Measurements from ENCODE around the gene CYREN.
A peak's percentile ranks its signal among the peaks of the same experiment; 100 is the strongest.
"Not testable (repeated sequence)": the region's sequence is repeated elsewhere in the genome, so short reads cannot be mapped to it uniquely, and the experiment has no call there.

CYREN gene

DNA sequence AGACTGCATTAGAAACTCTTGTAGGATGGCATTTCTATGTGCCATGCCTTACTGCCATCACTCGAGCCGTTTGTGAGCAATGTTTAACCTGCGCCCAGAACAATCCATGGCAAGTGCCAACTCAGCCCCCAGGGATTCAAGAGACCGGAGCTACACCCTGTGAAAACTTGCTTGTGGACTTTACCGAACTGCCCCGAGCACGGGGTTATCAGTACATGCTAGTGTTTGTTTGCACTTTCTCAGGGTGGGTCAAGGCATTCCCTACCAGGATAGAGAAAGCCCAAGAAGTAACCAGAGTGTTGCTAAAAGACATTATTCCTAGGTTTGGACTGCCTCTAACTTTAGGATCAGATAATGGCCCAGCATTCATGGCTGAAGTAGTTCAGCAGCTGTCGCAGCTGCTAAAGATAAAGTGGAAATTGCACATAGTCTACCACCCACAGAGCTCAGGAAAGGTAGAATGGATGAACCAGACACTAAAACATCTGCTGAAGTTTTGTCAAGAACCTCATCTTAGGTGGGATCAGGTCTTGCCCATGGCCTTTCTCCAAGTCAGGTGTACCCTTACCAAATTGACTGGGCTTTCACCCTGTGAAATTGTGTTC is 8.9 kb upstream of the CYREN start:
- no peak for DNase-seq (ENCODE audit: low read depth, low spot score)

DNA sequence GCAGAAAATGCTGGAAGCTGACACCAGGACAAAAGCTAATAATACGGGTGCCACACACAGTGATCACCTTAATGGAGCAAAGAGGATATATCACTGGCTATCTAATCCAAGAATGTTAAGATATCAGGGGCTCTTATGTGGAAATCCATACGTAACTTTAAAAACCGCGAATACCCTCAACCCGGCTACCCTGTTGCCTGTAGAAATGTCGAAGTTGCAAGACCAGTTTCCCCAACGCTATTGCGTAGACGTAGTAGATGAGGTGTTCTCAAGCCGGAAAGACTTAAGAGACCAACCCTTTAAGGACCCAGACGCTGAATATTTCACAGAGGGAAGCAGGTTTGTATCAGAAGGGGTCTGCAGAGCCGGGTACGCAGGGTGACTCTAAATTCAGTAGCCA is 7.9 kb upstream of the CYREN start:
- DNase-seq (ENCODE audit: low read depth, low spot score): no peak

DNA sequence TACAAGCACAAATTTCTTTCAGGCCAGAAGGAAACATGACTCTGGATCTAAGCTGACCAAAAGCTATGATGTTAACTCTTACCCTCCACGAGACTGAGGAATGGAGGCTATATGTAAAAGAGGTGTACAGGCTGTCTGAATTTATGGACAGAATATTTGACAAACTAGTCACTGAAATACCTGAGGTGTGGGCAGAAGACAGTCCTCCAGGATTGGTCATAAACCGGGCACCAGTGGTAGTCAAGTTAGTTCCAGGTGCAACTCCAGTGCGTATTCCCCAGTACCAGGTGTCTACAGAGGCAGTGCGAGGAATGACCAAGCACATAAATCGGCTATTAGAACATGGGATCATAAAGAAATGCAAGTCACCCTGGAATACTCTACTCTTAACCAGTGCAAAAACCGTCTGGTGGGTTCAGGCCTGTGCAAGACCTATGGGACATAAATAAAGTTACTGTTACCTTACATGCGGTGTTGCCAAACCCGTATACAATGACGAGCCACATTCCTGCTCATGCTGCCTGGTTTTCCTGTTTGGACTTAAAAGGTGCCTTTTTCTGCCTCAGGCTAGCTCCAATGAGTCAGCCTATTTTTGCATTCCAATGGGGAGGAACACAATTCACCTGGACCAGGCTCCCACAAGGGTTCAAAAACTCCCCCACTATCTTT is 6.7 kb upstream of the CYREN start:
- DNase-seq (ENCODE audit: low read depth, low spot score): peak; percentile 46

DNA sequence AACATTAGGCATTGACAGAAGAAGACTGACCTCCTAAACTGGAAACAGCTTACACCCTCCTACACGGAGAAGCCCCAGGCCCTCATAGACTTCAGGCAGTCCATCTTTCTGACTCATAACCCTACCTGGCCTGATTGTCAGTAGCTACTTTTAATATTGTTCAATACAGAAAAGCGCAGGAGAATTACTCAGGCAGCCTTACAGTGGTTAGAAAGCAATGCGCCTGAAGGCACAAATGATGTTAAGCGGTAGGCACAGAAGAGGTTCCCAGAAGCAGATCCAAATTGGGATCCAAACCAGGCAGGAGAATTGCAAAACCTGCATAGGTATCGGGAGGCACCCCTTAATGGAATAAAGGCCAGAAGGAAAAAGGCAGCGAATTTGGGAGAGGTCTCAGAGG is 5.4 kb upstream of the CYREN start:
- no peak for DNase-seq (ENCODE audit: low read depth, low spot score)

DNA sequence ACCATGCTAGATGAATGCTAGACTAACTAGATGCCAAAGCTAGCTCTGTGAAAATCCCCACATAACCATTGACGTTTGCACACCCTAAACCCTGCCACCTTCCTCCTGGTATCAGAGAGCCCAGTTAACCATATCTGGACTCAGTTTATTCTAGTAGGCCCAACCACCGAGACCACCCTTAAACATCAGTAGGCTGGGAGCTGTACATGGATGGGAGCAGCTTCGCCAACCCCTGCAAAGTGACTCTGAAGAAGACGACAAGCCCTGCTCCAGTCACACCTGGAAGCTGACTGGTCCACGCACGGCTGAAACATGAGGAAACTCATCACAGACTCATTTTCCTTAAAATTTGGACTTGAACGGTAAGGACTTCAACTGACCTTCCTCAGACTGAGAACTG is 4.4 kb upstream of the CYREN start:
- no peak for DNase-seq (ENCODE audit: low read depth, low spot score)

DNA sequence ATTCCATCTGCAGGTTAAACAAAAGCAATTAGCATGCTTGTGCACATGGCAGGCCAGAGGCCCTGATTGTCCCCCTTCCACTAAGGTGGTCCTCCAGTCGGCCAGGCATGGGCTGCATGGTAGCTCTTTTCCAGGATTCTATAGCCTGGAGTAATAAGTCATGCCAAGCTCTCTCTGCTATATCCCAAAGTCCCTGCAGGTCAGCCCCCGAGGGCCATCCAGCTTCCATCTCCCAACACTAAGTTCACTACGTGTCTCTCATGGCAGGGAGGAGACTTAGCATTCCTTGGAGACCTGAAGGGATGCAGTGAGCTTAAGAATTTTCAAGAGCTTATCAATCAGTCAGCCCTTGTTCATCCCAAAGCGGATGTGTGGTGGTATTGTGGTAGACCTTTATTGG is 3.4 kb upstream of the CYREN start:
- DNase-seq (ENCODE audit: low read depth, low spot score): not testable (repeated sequence)

DNA sequence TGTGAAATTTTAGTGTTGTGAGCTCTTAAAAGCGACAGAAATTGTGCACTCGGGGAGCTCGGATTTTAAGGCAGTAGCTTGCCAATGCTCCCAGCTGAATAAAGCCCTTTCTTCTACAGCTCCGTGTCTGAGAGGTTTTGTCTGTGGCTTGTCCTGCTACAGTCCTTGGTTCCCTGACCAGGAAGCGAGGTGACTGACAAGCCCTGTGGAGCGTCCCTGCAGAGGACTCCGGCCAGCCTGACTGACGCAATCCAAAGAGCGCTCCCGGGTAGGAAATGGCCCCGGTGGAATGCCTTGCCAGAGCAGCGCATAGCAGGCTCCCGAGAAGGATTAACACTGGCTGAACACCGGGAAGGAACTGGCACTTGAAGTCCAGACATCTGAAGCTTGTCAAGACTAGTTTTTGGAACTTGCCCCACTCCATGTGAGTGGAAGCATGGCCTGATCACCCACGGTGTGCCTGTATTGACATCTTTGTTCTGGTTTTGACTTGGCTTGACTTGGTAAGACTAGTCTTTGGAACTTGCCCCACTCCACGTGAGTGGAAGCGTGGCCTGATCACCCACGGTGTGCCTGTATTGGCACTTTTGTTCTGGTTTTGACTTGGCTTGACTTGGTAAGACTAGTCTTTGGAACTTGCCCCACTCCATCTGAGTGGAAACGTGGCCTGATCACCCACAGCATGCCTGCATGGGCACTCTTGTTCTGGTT is 1.2 kb upstream of the CYREN start:
- DNase-seq (ENCODE audit: low read depth, low spot score): peak; percentile 24

DNA sequence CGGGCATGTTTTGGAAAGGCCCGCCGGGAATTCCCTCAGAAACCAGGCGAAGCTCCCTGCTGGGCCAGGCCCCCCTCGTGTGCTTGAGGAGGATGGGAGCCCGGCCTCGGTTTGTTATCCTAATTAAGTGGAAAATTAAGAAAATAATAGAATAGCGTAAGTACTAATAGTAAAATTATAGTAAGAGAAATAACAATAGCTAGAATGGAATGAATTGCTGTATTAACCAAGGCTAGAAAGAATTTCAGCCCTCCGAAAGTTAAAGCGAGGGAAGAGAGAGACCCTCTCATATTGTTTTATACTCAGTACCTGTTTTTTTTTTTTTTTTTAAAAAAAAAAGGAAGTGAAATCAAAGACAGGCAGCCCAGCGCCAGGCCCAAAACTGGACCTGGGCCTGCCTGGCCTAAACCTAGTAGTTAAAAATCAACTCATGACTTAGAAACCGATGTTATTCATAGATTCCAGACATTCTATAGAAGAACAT is 533 bp upstream of the CYREN start:
- not testable (repeated sequence) for DNase-seq (ENCODE audit: low read depth, low spot score)

DNA sequence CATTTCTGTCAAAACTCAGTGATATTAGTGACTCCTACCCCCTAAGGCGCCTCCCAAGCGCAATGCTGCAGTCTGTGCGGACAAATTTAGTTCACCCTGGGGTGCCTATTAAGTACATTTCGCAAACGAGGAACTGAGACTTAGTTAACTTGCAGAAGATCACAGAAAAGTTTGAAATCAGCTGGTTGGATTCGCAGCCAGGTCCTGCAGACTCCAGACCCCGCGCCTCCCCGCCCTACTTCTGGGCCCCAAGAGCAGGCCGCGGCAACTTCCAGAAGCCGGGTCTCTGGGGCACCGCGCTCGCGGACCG is 588 bp downstream of the CYREN start:
- no peak for DNase-seq (ENCODE audit: low read depth, low spot score)

DNA sequence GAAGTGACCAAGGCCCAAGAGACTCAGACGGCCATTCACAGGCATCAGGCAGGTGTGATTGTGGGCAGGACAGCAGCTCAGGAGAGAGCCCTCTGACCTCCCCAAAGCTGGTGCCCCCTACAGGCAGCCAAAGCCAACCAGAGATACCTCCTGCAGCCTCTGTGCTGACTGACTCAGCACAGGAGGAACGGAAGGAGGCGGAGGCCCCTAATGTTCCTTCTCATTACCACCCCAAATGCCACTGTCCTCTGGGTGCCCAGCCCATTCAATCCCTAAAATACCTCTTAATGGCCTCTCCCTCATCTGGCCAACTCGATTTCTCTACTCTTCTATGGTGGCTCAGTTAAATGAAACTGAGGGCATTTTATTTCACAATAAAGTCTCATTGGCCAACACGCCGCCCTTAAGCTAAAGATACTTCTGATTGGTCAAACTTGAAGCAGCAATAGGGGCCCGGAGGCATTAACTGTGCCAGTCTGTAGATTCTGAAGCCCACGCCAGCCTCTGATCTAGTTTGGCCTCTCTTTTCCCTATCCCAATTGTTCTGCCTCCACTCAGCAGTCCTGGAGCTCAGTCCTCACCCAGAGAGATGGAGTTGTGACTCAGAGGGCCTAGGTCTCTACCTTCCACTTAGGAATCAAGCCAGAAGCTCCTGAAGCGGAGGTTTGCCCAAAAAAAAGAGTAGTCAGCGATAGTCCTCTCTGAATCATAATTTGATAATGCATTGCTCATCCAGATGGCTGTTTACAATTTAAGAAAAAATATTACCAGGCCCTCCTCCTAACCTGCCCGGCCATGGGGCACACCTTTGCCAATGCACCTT is 1.2 kb downstream of the CYREN start:
- peak; percentile 23 for DNase-seq (ENCODE audit: low read depth, low spot score)

DNA sequence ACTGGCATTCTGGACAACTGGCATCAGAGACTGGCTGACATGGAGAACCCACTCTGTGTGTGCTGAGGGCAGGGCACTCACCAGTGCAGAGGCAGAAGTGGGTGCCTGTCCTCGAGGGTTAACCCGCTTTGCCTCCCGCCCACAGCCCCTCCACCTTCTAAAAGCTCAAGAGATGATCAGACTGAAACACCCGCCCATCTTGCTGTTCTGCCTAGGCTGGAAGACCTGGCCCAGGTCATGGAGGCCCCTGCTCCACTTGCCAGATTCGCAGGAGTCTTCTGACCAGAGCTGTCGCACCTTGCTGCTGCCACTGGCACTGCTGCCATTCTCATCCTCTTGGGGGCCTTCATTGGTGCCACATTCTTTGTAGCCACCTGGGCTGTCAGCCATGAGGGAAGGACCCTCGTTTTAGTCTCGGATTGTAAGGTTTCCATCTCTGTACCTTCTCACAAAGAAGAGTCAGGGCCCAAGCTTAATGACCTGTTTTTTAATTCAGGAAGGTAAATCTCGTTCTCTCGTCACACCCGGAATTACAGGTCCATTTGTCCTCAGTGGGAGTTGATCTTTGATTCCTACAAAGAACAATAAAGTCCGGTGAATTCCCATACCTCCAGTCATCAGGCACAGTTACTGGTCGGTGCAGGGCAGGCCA is 1.9 kb downstream of the CYREN start:
- DNase-seq (ENCODE audit: low read depth, low spot score): no peak

DNA sequence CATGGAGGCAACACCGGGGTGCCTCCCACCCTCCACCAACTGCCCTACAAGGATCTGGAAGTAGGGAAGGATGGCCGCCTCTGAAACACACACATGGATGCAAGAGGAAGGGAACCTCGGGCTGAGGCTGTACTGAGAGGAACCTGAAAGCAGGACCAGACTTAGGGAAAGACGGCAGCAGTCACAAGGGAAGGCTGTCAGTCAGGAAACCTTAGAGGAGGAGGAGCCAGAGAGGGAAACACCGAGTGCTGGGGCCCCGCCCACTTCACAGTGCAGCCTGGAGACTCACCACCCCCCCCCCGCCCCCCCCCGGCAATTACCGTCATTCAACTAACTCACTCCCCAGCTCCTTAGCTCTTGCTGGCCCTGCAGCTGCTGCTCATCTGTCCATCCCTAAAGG is 2.5 kb downstream of the CYREN start:
- no peak for DNase-seq (ENCODE audit: low read depth, low spot score)

DNA sequence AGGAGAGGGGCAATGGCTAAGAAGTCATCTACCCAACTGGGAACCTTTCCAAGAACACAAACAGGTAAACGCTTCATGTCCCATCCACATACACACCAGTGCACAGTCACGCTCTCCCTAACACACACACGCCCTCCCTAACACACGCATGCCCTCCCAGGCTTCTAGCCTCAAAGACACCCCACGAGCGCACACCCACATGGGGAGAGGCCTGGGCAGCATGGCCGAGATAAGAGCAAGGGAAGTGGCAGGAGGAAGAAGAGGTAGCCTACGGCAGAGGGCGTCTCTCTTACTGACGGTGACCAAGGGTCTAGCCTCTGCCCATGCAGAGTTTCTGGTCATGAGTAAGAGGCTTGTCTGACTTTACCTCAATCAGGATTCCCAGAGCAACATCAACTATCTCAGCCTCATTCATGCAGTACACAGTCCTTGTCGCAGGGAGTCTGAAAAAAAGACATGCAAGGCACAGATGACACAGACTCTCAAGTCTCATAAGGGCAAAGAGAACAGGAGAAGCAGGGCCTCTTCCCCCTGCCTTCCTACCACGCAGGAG is 3.1 kb downstream of the CYREN start:
- DNase-seq (ENCODE audit: low read depth, low spot score): no peak

DNA sequence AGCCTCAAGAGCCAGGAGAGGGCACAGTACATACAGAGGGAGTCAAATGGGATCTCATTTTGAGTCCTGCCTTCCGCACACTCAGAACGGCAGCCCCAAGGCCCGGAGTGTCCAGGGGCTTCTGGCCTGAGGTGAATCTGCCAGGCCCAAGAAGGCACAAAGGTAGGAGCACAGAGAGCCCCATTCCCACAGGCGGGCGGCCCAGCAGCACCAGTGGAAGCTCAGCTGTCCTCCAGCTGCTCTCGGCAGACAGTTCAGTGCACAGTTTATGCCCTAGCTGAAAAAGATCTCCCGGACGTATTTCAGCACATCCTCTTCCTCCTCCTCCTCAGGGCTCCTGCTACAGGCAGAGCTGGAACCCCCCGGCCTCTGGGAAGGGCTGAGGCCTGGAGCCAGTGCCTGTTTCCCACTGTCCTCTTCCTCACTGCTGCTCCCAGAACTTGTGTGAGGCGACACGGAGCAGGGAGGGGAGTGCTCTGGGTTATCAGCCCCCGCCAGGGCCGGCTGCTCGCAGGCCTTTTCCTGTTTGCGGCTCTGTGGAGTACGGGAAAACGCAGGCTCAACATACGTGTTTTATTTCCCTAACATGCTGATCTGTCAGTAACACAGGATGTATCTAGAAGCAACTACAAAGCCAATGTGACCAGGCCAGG is 4.0 kb downstream of the CYREN start:
- no peak for DNase-seq (ENCODE audit: low read depth, low spot score)

DNA sequence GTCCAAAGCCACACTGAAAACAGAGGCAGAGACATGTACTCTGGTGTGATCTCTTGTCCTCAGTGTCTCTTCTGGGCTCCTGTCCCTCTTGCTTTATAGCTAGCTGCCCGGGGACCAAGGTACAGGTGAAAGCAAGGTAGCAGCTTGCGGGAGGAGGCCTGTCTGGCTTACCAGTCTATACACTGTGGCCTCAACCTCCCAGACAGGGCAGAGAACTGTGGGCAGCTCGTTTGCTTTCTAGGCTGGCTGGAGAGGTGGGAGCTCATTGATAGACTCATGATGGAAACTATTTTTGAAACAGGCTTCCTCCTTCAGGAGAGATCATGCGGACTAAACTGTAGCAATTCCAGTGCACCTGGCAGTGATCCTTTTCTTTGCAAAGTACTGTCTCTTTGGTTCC is 4.6 kb downstream of the CYREN start:
- DNase-seq (ENCODE audit: low read depth, low spot score): no peak

DNA sequence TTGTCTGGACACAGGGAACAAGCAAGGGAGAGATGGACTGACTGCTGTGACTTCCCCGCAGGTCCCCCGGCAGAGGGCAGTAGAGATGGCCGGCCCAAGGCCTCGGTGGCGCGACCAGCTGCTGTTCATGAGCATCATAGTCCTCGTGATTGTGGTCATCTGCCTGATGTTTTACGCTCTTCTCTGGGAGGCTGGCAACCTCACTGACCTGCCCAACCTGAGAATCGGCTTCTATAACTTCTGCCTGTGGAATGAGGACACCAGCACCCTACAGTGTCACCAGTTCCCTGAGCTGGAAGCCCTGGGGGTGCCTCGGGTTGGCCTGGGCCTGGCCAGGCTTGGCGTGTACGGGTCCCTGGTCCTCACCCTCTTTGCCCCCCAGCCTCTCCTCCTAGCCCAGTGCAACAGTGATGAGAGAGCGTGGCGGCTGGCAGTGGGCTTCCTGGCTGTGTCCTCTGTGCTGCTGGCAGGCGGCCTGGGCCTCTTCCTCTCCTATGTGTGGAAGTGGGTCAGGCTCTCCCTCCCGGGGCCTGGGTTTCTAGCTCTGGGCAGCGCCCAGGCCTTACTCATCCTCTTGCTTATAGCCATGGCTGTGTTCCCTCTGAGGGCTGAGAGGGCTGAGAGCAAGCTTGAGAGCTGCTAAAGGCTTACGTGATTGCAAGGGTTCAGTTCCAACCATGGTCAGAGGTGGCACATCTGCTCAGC is 6.0 kb downstream of the CYREN start:
- no peak for DNase-seq (ENCODE audit: low read depth, low spot score)

DNA sequence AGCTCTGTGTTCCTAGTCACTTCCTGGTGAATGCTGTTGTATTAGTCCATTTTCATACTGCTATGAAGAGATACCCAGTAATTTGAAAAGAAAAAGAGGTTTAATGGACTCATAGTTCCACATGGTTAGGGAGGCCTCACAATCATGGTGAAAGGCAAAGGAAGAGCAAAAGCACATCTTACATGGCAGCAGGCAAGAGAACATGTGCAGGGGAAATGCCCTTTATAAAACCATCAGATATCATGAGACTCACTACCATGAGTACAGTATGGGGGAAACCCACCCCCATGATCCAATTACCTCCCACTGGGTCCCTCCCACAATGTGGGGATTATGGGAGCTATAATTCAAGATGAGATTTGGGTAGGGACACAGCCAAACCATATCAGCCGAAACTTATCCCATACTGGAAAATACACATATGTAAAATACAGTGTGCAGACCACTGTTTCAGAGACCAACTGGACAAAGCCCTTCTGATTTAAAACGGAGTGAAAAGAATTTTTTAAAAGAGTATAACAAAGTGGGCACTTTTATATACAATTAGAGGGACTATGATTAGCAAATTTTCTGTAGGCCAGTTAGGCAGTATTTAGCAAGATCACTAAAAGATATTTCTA is 8.0 kb downstream of the CYREN start:
- DNase-seq (ENCODE audit: low read depth, low spot score): no peak

DNA sequence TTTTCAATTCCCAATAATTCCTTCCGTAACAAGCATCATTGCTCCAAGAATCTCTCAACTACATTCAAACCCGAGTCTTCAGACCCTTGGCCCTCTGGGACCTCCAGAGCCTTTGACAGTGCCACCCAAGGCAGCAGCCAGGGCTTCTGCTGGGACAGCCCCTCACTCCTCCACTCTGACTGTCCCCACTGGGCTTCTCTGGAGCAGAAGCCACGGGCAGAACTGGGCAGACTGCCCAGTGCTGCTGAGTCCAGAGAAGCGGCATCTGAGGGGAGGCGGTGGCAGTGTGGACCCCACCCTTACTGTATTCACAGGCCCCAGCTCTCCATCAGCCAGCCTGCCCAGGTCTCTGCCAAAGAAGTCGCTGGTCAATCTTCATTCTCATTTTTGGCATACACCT is 8.8 kb downstream of the CYREN start:
- DNase-seq (ENCODE audit: low read depth, low spot score): no peak

DNA sequence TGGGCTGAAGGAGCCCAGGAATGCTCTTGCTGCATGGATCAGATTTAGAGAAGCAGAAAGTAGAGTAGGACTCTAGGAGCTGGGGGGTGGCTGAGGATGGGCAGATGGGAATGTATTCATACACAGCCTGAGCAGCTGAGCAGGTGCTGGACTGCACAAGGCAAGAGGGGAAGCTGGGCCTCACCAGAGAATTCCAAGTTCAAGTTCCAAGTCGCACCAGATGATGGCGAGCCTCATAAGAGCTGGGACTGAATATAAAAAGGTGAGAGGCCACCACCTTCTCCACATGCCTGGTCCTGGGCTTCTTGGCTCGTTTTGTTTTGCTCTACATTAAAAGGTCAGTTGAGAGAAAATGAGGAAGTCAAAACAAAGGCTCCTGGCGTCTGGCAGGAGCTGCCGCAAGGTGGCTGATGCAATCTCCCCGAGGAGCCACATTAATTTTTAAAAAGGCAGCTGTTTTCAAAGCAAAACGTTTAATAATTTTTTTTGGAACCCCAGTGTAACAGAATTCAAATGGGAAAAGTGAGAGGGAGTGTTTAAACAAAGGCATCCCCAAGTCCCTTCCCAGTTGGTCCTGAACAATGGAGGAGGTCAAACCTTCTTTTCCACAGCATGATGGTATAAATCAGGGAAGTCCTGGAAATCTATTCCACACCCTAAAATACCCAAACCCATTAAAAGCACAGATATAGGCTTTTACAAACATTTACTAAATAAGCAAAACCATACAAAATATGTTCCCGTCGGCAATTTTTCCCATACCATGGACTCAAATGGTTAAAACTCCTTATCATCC is 9.5 kb downstream of the CYREN start:
- no peak for DNase-seq (ENCODE audit: low read depth, low spot score)

All from astrocyte of the hippocampus (primary cell).